ENCODE data around the gene CIB1. TPM values are rescaled to one million over a fixed set of nuclear protein-coding genes. Genes with fewer than 3 reads are reported as not detected.

The CIB1 gene
- total and polyA plus RNA-seq, 2 of the 8 experiments (the other 6 are each of a cell fraction or from before 2014, with no cell fraction given) = 26.0 to 63.5 TPM

GRCh38 chr15:90249203-90249863 is 15.6 kb upstream of the CIB1 start, which contains the start of gene TTLL13 (continued):
- TF ChIP-seq ASH2L (IDR thresholded peaks at IDR 0.05; ENCODE audit: low read length) (peak; percentile 64), NANOG (IDR thresholded peaks at IDR 0.05; ENCODE audit: insufficient read depth, low read depth, low read length, poor library complexity, severe bottlenecking) (no peak), SIN3A (conservative IDR thresholded peaks at IDR 0.05 in 1 of 2, IDR thresholded peaks at IDR 0.05 in 1 of 2; ENCODE audit: low read depth in 1 of 2, low read length in 2 of 2) (peak; percentile 84 to 92; a peak in 3 of 4 replicates), RNF2 (IDR thresholded peaks at IDR 0.05; ENCODE audit: borderline replicate concordance, low read depth, low read length, missing control alignments, poor library complexity, severe bottlenecking) (no peak), HDAC6 (IDR thresholded peaks at IDR 0.05; ENCODE audit: low read depth, low read length) (no peak), RAD21 (IDR thresholded peaks at IDR 0.05 in 1 of 2, conservative IDR thresholded peaks at IDR 0.05 in 1 of 2; ENCODE audit: low read depth in 2 of 2, low read length in 2 of 2) (no peak), SIRT6 (IDR thresholded peaks at IDR 0.05; ENCODE audit: low read length) (no peak), SP4 (IDR thresholded peaks at IDR 0.05; ENCODE audit: low read length) (no peak), JUND (IDR thresholded peaks at IDR 0.05; ENCODE audit: low read length) (no peak), EGR1 (IDR thresholded peaks at IDR 0.05; ENCODE audit: borderline replicate concordance, low read depth, low read length) (no peak), ATF3 (IDR thresholded peaks at IDR 0.05; ENCODE audit: insufficient read depth, low read depth, low read length) (no peak), CHD2 (IDR thresholded peaks at IDR 0.05; ENCODE audit: low read length) (no peak), POLR2AphosphoS5 (IDR thresholded peaks at IDR 0.05; ENCODE audit: low read depth, low read length) (no peak), E2F6 (IDR thresholded peaks at IDR 0.05) (peak; percentile 68), USF2 (IDR thresholded peaks at IDR 0.05; ENCODE audit: low read length) (no peak), CTCF (IDR thresholded peaks at IDR 0.05; ENCODE audit: control extremely low read depth in 1 of 3, insufficient read depth in 1 of 3, low read depth in 1 of 3, low read length in 3 of 3) (no peak), EZH2 (IDR thresholded peaks at IDR 0.05; ENCODE audit: low read depth, low read length, severe bottlenecking) (no peak), MAX (IDR thresholded peaks at IDR 0.05) (0 out of 2 replicates have a peak, but pooled peaks have one; percentile 12)
